ENCODE results near the gene PTPRS. TPM values are rescaled to one million over a fixed set of nuclear protein-coding genes. Genes with fewer than 3 reads are reported as not detected.

The PTPRS gene
- total RNA-seq, 4 donors from 2014 or later, result 21.1 to 68.5 (median 42.3) TPM

DNA sequence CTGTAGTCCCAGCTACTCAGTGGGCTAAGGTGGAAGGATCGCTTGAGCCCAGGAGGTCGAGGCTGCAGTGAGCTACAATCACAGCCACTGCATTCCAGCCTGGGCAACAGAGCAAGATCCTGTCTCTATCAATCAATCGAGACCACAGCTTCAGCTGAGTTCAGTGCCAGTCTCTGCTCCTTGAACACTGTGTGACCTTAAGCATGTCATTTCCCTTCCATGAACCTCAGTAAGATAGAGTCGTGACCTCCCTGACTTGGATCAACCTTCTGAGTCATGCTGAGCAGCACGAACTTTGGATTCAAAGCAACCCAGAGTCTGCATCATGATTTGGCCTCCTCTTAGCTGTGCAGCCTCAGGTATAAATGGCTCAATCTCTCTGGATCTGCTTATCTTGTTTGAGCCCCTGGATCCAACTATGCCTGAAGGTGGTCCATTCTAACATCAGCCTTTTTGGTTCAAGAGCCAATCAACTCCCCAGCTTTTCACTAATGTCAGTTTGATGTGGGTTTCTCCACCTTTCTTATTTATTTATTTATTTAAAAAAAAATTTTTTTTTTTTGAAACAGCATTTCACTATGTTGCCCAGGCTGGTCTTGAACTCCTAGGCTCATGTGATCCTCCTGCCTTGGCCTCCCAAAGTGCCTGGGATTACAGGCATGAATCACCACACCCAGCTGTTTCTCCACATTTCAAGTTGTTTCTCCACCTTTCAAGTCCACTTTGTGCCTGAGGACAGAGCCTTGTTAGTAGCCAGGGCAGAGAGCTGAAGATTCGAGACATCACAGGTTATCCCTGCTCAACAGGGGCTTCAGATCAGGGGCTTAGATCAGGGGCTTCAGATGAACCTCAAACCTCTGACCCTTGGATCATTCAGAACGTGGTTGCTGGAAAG, 26.4 kb downstream of the PTPRS start:
- H3K27me3 ChIP-seq, result no peaks in the 10 kb centered on the region
- H3K4me1 ChIP-seq, result no peaks in the 10 kb centered on the region
- H3K4me3 ChIP-seq, result no peak overlapping the region
- no peak overlapping the region for H3K27ac ChIP-seq
- TF ChIP-seq, protein P1, sequence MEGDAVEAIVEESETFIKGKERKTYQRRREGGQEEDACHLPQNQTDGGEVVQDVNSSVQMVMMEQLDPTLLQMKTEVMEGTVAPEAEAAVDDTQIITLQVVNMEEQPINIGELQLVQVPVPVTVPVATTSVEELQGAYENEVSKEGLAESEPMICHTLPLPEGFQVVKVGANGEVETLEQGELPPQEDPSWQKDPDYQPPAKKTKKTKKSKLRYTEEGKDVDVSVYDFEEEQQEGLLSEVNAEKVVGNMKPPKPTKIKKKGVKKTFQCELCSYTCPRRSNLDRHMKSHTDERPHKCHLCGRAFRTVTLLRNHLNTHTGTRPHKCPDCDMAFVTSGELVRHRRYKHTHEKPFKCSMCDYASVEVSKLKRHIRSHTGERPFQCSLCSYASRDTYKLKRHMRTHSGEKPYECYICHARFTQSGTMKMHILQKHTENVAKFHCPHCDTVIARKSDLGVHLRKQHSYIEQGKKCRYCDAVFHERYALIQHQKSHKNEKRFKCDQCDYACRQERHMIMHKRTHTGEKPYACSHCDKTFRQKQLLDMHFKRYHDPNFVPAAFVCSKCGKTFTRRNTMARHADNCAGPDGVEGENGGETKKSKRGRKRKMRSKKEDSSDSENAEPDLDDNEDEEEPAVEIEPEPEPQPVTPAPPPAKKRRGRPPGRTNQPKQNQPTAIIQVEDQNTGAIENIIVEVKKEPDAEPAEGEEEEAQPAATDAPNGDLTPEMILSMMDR (IDR thresholded peaks at IDR 0.05 in 4 of 5, conservative IDR thresholded peaks at IDR 0.05 in 1 of 5), result no peak
- TF ChIP-seq POLR2A (IDR thresholded peaks at IDR 0.05), result no peak
- intact Hi-C loops (cut with DNase I; ENCODE audit: low total_unique reads) (no loop called here), in situ Hi-C loops (cut with MboI; ENCODE audit: low sequenced_read_pairs in 4 of 4) (no loop called here)
- no peaks in the 10 kb centered on the region for H3K36me3 ChIP-seq
- ATAC-seq (no peak), DNase-seq (no peak)
- H3K9me3 ChIP-seq, result no peaks in the 10 kb centered on the region

DNA sequence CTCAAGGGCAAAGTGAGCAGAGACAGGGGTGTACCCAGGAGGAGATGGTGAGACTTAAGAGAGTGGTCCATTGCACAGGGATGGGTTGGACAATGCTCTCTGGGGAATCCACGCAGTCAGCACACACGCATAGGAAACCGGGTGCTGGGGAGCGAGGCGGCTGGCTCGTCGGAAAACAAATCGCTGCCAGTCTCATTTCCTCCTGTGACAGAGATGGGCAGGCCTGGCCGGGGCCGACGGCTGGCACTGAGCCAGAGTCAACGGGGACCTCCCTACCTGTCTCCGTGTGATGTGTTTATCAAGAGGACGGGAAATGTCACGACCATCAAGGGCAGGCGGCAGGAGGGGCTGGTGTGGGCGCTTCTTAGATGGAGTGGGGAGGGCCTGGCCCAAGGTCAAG, 27.3 kb downstream of the PTPRS start:
- DNase-seq, result no peak
- Histone ChIP-seq H3K27ac (no peak overlapping the region), H3K27me3 (no peaks in the 10 kb centered on the region), H3K9me3 (no peaks in the 10 kb centered on the region), H3K4me1 (no peaks in the 10 kb centered on the region), H3K4me3 (no peak overlapping the region), H3K36me3 (no peaks in the 10 kb centered on the region)
- TF ChIP-seq, protein P1 (IDR thresholded peaks at IDR 0.05 in 4 of 5, conservative IDR thresholded peaks at IDR 0.05 in 1 of 5), result no peak
- no peak for TF ChIP-seq POLR2A (IDR thresholded peaks at IDR 0.05)
- intact Hi-C loops (cut with DNase I; ENCODE audit: low total_unique reads), result no loop called here
- in situ Hi-C loops (cut with MboI; ENCODE audit: low sequenced_read_pairs in 4 of 4), result no loop called here
- no peak for ATAC-seq

DNA sequence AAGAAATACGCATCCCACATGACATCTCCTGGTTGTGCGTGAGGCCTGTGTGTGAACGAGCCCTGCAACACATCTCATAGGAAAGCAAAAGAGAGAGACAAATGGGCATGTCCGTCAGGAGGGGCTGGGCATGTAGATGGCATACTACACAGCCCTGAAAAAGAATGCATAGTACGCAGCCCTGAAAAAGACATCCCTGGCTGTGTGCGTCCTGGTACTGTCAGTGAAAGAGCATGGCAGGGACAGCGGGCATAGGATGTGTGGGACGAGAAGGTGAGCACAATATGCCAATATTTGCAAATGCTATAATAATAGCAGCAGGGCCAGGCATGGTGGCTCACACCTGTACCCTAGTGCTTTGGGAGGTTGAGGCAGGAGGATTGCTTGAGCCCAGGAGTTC, 28.6 kb downstream of the PTPRS start:
- no peak overlapping the region for H3K4me3 ChIP-seq
- no peaks in the 10 kb centered on the region for H3K4me1 ChIP-seq
- H3K27me3 ChIP-seq, result no peaks in the 10 kb centered on the region
- TF ChIP-seq POLR2A (IDR thresholded peaks at IDR 0.05), result no peak
- TF ChIP-seq, protein P1 (IDR thresholded peaks at IDR 0.05 in 4 of 5, conservative IDR thresholded peaks at IDR 0.05 in 1 of 5), result no peak
- no peaks in the 10 kb centered on the region for H3K36me3 ChIP-seq
- in situ Hi-C loops (cut with MboI; ENCODE audit: low sequenced_read_pairs in 4 of 4), result no loop called here
- intact Hi-C loops (cut with DNase I; ENCODE audit: low total_unique reads), result no loop called here
- DNase-seq (no peak), ATAC-seq (no peak)
- H3K27ac ChIP-seq, result no peak overlapping the region
- no peaks in the 10 kb centered on the region for H3K9me3 ChIP-seq

DNA sequence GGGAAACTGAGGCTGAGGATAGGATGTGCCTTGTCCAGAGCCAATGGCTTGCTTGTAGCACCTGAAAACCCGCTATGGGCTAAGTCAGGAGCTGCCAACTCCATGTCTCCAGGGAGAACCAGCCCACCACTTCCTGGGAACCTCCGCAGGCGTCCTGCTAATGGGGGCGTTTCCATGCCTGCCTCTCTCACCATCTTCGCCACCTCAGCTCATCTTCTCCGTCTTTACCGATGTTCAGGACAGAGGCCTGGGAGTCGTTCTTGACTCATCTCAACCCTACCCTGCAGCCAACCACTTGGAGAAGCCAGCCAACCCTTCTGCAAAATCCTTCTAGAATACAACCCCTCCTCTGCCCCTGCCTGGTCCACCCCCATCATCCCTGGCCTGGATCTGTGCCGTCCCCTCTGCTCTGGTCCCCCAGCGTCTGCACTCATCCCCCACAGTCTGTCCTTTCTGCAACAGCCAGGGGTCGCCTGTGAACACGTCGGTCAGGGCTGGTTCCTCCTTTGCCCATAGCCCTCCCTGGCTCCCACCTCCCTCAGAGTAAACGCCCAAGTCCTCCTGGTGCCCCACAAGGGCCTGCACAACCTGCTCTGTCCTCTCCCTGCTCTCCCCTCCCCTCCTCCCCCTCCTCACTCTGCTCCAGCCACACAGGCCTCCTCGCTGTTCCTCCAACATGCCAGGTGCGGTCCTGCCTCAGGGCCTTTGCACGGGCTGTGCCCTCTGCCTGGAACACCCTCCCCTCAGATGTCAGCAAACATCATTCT, 31.0 kb downstream of the PTPRS start:
- in situ Hi-C loops (cut with MboI; ENCODE audit: low sequenced_read_pairs in 4 of 4) (no loop called here), intact Hi-C loops (cut with DNase I; ENCODE audit: low total_unique reads) (no loop called here)
- TF ChIP-seq, protein P1 (IDR thresholded peaks at IDR 0.05 in 4 of 5, conservative IDR thresholded peaks at IDR 0.05 in 1 of 5), result no peak
- no peak for TF ChIP-seq POLR2A (IDR thresholded peaks at IDR 0.05)
- Histone ChIP-seq H3K4me3 (no peak overlapping the region), H3K9me3 (no peaks in the 10 kb centered on the region), H3K36me3 (no peaks in the 10 kb centered on the region), H3K27ac (no peak overlapping the region), H3K27me3 (no peaks in the 10 kb centered on the region), H3K4me1 (no peaks in the 10 kb centered on the region)
- ATAC-seq (no peak), DNase-seq (no peak)
